Endothelial cell of umbilical vein (primary cell): ENCODE measurements around the gene GGACT. TPM values are rescaled to one million over a fixed set of nuclear protein-coding genes. Genes with fewer than 3 reads are reported as not detected.

Source experiments
- BruUV-seq: library from RNA; stranded (reverse); fragments of 400-500 nt; replicated peaks from 2 replicates; lab custom pipeline; 2021; lab: Mats Ljungman, UMichigan
- CTCF ChIA-PET: fragments of 300-600, 350-600 bp; sonication (Branson Sonifier 250); formaldehyde crosslinking; loops from one replicate; lab custom pipeline; 2021; ENCODE audit warnings: antibody characterized with exemption, inconsistent platforms; lab: Charles Lee
- POLR2A ChIA-PET: fragments of 300-600, 350-600 bp; sonication (Branson Sonifier 250); formaldehyde crosslinking; loops from one replicate; lab custom pipeline; 2021; ENCODE audit warnings: antibody characterized with exemption, inconsistent platforms; lab: Charles Lee
- DNase-seq: peaks from one replicate; pipeline ENCODE4 v3.0.0-alpha.2; 2011; ENCODE audit warnings: low read depth, low spot score
- FAIRE-seq: peaks from 2 replicates; lab custom pipeline; 2011; peaks lifted over from hg19 to GRCh38; lab: Jason Lieb, UNC
- H2AFZ ChIP-seq: 2 replicates; pipeline ENCODE4 v1.6.0; 2012; ENCODE audit warnings: low read depth, low read length, control low read depth, inconsistent platforms
- H3K27ac ChIP-seq: 2 replicates; pipeline ENCODE4 v1.5.1; 2011; ENCODE audit warnings: low read depth, mild to moderate bottlenecking, control low read depth, low read length, moderate library complexity; ENCODE audit not compliant: insufficient read depth
- H3K27me3 ChIP-seq, 2 experiments: 2 replicates each; pipeline versions ENCODE4 v1.6.0 to v1.6.1; 2011; ENCODE audit warnings: low read length in 2 of 2, mixed read lengths in 1 of 2; ENCODE audit not compliant: control insufficient read depth in 2 of 2, insufficient read depth in 2 of 2
- H3K36me3 ChIP-seq, 2 experiments: 2 replicates in 1 of 2; 3 replicates in 1 of 2; pipeline ENCODE4 v1.5.1; 2011; ENCODE audit warnings: low read length in 2 of 2, mild to moderate bottlenecking in 1 of 2, moderate library complexity in 1 of 2; ENCODE audit not compliant: control insufficient read depth in 2 of 2, insufficient read depth in 2 of 2; ENCODE audit errors: extremely low read depth in 1 of 2
- H3K4me1 ChIP-seq: 3 replicates; pipeline ENCODE4 v1.5.1; 2011; ENCODE audit warnings: mild to moderate bottlenecking, low read length; ENCODE audit not compliant: control insufficient read depth, insufficient read depth; ENCODE audit errors: extremely low read depth
- H3K4me2 ChIP-seq: 2 replicates; pipeline ENCODE4 v1.6.1; 2011; ENCODE audit warnings: low read length, control low read depth, mixed read lengths; ENCODE audit not compliant: insufficient read depth
- H3K4me3 ChIP-seq, 3 experiments: fragments of 200-600 bp in 1 of 3; sonication (generic), shearing (Covaris generic) in 1 of 3; replicated peaks in 1 of 3; 2 replicates each; pipeline ENCODE4 v1.5.1; 2011 to 2016; ENCODE audit warnings: control low read depth in 3 of 3, low read length in 3 of 3, mild to moderate bottlenecking in 2 of 3, inconsistent platforms in 1 of 3, low read depth in 1 of 3, moderate library complexity in 1 of 3; ENCODE audit not compliant: insufficient read depth in 1 of 3
- H3K79me2 ChIP-seq: 2 replicates; pipeline ENCODE4 v1.6.0; 2012; ENCODE audit warnings: low read length, inconsistent platforms; ENCODE audit not compliant: control insufficient read depth, insufficient read depth
- H3K9ac ChIP-seq: replicated peaks from 2 replicates; pipeline ENCODE3; 2011; ENCODE audit warnings: low read length, control low read depth; ENCODE audit not compliant: insufficient read depth; ENCODE audit errors: extremely low read depth
- H3K9me1 ChIP-seq: replicated peaks from 3 replicates; pipeline ENCODE4 v1.6.0; 2011; ENCODE audit warnings: mild to moderate bottlenecking, low read length; ENCODE audit not compliant: control insufficient read depth, insufficient read depth; ENCODE audit errors: extremely low read depth
- H3K9me3 ChIP-seq: replicated peaks from 2 replicates; pipeline ENCODE4 v1.5.1; 2012; ENCODE audit warnings: low read length, inconsistent platforms; ENCODE audit not compliant: control insufficient read depth, insufficient read depth
- H4K20me1 ChIP-seq: replicated peaks from 2 replicates; pipeline ENCODE3; 2011; ENCODE audit warnings: mild to moderate bottlenecking, low read length; ENCODE audit not compliant: control insufficient read depth, insufficient read depth; ENCODE audit errors: extremely low read depth
- EZH2 ChIP-seq: IDR thresholded peaks from 2 replicates; pipeline ENCODE4 v1.6.1; 2012; ENCODE audit warnings: borderline replicate concordance, low read depth, mild to moderate bottlenecking, moderate library complexity, low read length, inconsistent platforms; ENCODE audit not compliant: severe bottlenecking
- FOS ChIP-seq: IDR thresholded peaks from 2 replicates; pipeline ENCODE4 v1.6.1; 2011; ENCODE audit warnings: mild to moderate bottlenecking, low read length, moderate library complexity, borderline replicate concordance; ENCODE audit not compliant: insufficient read depth
- GATA2 ChIP-seq: IDR thresholded peaks from 2 replicates; pipeline ENCODE4 v1.7.0; 2011; ENCODE audit warnings: low read depth, mild to moderate bottlenecking, moderate library complexity, mixed read lengths, low read length; ENCODE audit not compliant: insufficient read length, insufficient read depth
- JUN ChIP-seq: IDR thresholded peaks from 2 replicates; pipeline ENCODE4 v1.6.1; 2011; ENCODE audit warnings: borderline replicate concordance, low read depth; ENCODE audit not compliant: insufficient read length, insufficient read depth
- MYC ChIP-seq: IDR thresholded peaks from one replicate; pipeline ENCODE4 v1.6.1; 2011; ENCODE audit warnings: mild to moderate bottlenecking, low read depth, low read length
- POLR2A ChIP-seq: IDR thresholded peaks from 2 replicates; pipeline ENCODE4 v1.6.1; 2012; ENCODE audit warnings: low read depth, mild to moderate bottlenecking, control low read depth, low read length
- POLR2AphosphoS5 ChIP-seq: IDR thresholded peaks from 2 replicates; pipeline ENCODE4 v1.6.1; 2012; ENCODE audit warnings: low read depth, mild to moderate bottlenecking, control low read depth, low read length, moderate library complexity; ENCODE audit not compliant: insufficient read depth
- dilution Hi-C: fragments of 300-500 bp; cut with MboI; formaldehyde crosslinking; loops from one replicate; pipeline ENCODE4 v1.15.0; 2019; ENCODE audit warnings: low sequenced_read_pairs; ENCODE audit not compliant: extremely low pct_ligation_motif_present
- intact Hi-C: fragments of 100-400 bp; cut with micrococcal nuclease; formaldehyde crosslinking; loops from one replicate; pipeline ENCODE4 v1.10.0; 2022
- polyA plus RNA-seq, 4 experiments: library from polyadenylated mRNA; depleted of rRNA in 3 of 4; stranded (reverse) in 3 of 4; unstranded in 1 of 4; fragments of >200 nt; gene quantifications; 2 replicates each; pipeline versions ENCODE4 v1.2.1 to v1.2.3, GENCODE V29; 2011 to 2012; ENCODE audit warnings: missing spikeins in 1 of 4
- total RNA-seq: library from RNA; stranded (reverse); gene quantifications from 2 replicates; pipeline ENCODE4 v1.2.3, GENCODE V29; 2021
- TF ChIP-seq, protein P1 (sequence below): IDR thresholded peaks from 2 replicates; pipeline ENCODE4 v1.6.1; 2011; ENCODE audit not compliant: insufficient read depth, insufficient read length
- TF ChIP-seq, protein P2 (sequence below), 2 donors: IDR thresholded peaks; 1 replicate in 1 of 2; 2 replicates in 1 of 2; pipeline ENCODE4 v1.5.1; 2011; ENCODE audit warnings: low read length in 2 of 2, mild to moderate bottlenecking in 2 of 2, moderate library complexity in 2 of 2, control low read depth in 1 of 2, inconsistent platforms in 1 of 2, low read depth in 1 of 2; ENCODE audit not compliant: insufficient read depth in 1 of 2; ENCODE audit errors: extremely low read depth in 1 of 2

GGACT gene
- total and polyA plus RNA-seq, 2 donors (not counting 3 experiments of a cell fraction or from before 2014, with no cell fraction given): 2.5 to 6.5 TPM

DNA sequence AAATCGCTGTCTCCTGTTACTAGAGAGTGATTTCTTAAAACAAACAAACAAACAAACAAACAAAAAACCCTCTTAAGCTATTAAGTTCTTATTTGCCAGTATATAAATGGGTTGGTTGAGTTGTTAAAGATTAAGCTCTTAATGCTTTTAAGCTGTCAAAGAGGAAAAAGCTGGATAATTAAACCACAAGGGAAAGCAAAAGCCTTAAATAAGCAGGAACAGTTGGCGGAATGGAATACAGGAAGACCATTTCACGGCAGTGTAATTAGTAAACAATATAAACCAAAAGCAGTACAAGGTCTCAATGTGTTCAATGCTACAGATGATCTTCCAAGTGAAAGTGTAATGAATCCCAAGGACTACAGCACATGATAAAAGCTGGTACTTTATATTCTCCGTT lies 32.2 kb upstream of the GGACT start:
- H3K9me1 ChIP-seq: no peaks in the 10 kb centered on the region
- no TSS peak for BruUV-seq
- no peak for DNase-seq

DNA sequence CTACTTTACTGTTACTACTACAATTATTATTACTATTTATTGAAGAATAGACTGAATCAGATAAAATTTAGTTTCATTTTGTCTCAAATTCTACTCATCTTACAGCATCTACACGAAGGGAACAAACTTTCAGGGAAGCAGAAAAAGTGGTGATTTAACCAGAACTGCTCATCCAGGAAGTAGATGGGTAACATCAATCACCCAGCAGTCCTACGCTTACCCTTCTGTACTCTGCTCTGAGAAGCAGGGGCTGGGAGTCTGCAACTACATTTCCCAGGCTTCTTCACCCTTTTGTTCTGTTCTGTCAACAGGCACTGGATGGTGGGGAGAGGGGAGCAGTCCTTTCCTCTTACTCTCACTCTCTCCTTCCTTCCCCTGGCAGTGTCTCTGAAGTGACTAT lies 31.4 kb upstream of the GGACT start:
- DNase-seq (no peak), FAIRE-seq (no peak)
- Histone ChIP-seq H3K4me3 (no peak overlapping the region), H3K9me3 (no peaks in the 10 kb centered on the region), H4K20me1 (no peaks in the 10 kb centered on the region), H3K9me1 (no peaks in the 10 kb centered on the region), H3K36me3 (peaks cover 0 to 3% of the 10 kb centered on the region in 2 experiments), H2AFZ (no peak overlapping the region), H3K79me2 (no peaks in the 10 kb centered on the region), H3K4me2 (no peak overlapping the region), H3K27me3 (no peaks in the 10 kb centered on the region), H3K9ac (no peak overlapping the region), H3K27ac (no peak overlapping the region), H3K4me1 (no peaks in the 10 kb centered on the region)
- TF ChIP-seq MYC (no peak), FOS (no peak), POLR2AphosphoS5 (no peak), POLR2A (no peak), EZH2 (no peak), JUN (no peak), GATA2 (no peak)
- TF ChIP-seq, protein P1, sequence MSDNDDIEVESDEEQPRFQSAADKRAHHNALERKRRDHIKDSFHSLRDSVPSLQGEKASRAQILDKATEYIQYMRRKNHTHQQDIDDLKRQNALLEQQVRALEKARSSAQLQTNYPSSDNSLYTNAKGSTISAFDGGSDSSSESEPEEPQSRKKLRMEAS: no peak
- TF ChIP-seq, protein P2, sequence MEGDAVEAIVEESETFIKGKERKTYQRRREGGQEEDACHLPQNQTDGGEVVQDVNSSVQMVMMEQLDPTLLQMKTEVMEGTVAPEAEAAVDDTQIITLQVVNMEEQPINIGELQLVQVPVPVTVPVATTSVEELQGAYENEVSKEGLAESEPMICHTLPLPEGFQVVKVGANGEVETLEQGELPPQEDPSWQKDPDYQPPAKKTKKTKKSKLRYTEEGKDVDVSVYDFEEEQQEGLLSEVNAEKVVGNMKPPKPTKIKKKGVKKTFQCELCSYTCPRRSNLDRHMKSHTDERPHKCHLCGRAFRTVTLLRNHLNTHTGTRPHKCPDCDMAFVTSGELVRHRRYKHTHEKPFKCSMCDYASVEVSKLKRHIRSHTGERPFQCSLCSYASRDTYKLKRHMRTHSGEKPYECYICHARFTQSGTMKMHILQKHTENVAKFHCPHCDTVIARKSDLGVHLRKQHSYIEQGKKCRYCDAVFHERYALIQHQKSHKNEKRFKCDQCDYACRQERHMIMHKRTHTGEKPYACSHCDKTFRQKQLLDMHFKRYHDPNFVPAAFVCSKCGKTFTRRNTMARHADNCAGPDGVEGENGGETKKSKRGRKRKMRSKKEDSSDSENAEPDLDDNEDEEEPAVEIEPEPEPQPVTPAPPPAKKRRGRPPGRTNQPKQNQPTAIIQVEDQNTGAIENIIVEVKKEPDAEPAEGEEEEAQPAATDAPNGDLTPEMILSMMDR (IDR thresholded peaks at IDR 0.05; ENCODE audit: extremely low read depth in 1 of 2, insufficient read depth in 1 of 2, low read depth in 1 of 2, low read length in 2 of 2): no peak
- ChIA-PET CTCF (no interaction called here), POLR2A (no interaction called here)
- intact Hi-C loops (no loop called here), dilution Hi-C loops (no loop called here)
- no TSS peak for BruUV-seq

More for the DNA sequence above, 32.2 kb upstream of the GGACT start:
- H3K4me3 ChIP-seq: no peak overlapping the region
- ChIA-PET POLR2A (no interaction called here), CTCF (no interaction called here)
- no peak overlapping the region for H3K9ac ChIP-seq
- dilution Hi-C loops: no loop called here
- intact Hi-C loops: no loop called here
- no peak overlapping the region for H2AFZ ChIP-seq
- H3K4me2 ChIP-seq: no peak overlapping the region
- H3K36me3 ChIP-seq: peaks cover 0 to 3% of the 10 kb centered on the region in 2 experiments
- no peak for TF ChIP-seq FOS
- no peak for TF ChIP-seq GATA2
- TF ChIP-seq, protein P2 (IDR thresholded peaks at IDR 0.05; ENCODE audit: extremely low read depth in 1 of 2, insufficient read depth in 1 of 2, low read depth in 1 of 2, low read length in 2 of 2): no peak
- TF ChIP-seq, protein P1: no peak
- no peak for TF ChIP-seq POLR2A
- TF ChIP-seq JUN: no peak
- H3K9me3 ChIP-seq: no peaks in the 10 kb centered on the region
- no peaks in the 10 kb centered on the region for H4K20me1 ChIP-seq
- no peak for FAIRE-seq
- peaks cover 5% of the 10 kb centered on the region for H3K4me1 ChIP-seq
- H3K79me2 ChIP-seq: no peaks in the 10 kb centered on the region
- no peak overlapping the region for H3K27ac ChIP-seq
- H3K27me3 ChIP-seq: no peaks in the 10 kb centered on the region
